GM23338 (cell line): ENCODE data around the gene ZNF594. TPM values are rescaled to one million over a fixed set of nuclear protein-coding genes. Genes with fewer than 3 reads are reported as not detected.

Experiments
- ATAC-seq: fragments of 200-7000 bp; cut with Tn5 transposase; 3 replicates; pipeline ENCODE4 v1.9.1; 2020
- DNase-seq: peaks from one replicate; pipeline ENCODE4 v3.0.0-alpha.2; 2015; ENCODE audit warnings: low spot score
- H2AFZ ChIP-seq: fragments of 200-600 bp; sonication (generic); 2 replicates; pipeline ENCODE4 v1.8.0; 2016; ENCODE audit warnings: antibody characterized with exemption, mild to moderate bottlenecking, moderate library complexity
- H3F3A ChIP-seq: fragments of 200-600 bp; sonication (generic); replicated peaks from 2 replicates; pipeline ENCODE4 v1.8.0; 2017; ENCODE audit warnings: antibody characterized with exemption, mixed run types, low read depth
- H3K27ac ChIP-seq: fragments of 200-600 bp; sonication (generic); 2 replicates; pipeline ENCODE4 v1.6.1; 2016; ENCODE audit warnings: low read depth
- H3K27me3 ChIP-seq: fragments of 200-600 bp; sonication (generic); 2 replicates; pipeline ENCODE4 v1.8.0; 2016; ENCODE audit warnings: mild to moderate bottlenecking, mixed run types, moderate library complexity; ENCODE audit not compliant: insufficient read depth
- H3K36me3 ChIP-seq: fragments of 200-600 bp; sonication (generic); 2 replicates; pipeline ENCODE4 v1.8.0; 2016; ENCODE audit warnings: mild to moderate bottlenecking; ENCODE audit not compliant: insufficient read depth
- H3K4me1 ChIP-seq: fragments of 200-600 bp; sonication (generic); 2 replicates; pipeline ENCODE4 v1.8.0; 2016; ENCODE audit warnings: mild to moderate bottlenecking, moderate library complexity; ENCODE audit not compliant: insufficient read depth
- H3K4me2 ChIP-seq: fragments of 200-600 bp; sonication (generic); 2 replicates; pipeline ENCODE4 v1.7.1; 2017; ENCODE audit warnings: mixed run types
- H3K4me3 ChIP-seq: fragments of 200-600 bp; sonication (generic); 2 replicates; pipeline ENCODE4 v1.6.1; 2016; ENCODE audit warnings: mixed run types
- H3K79me2 ChIP-seq: fragments of 200-600 bp; sonication (generic); replicated peaks from 2 replicates; pipeline ENCODE4 v1.8.0; 2017; ENCODE audit warnings: mild to moderate bottlenecking; ENCODE audit not compliant: insufficient read depth
- H3K9me2 ChIP-seq: fragments of 200-600 bp; sonication (generic); 2 replicates; pipeline ENCODE4 v1.8.0; 2017; ENCODE audit not compliant: insufficient read depth
- H4K20me1 ChIP-seq: fragments of 200-600 bp; sonication (generic); replicated peaks from 2 replicates; pipeline ENCODE4 v1.8.0; 2017; ENCODE audit warnings: mild to moderate bottlenecking; ENCODE audit not compliant: insufficient read depth
- H3K27ac Mint-ChIP-seq: 2 replicates; pipeline ENCODE4 v1.8.0; 2020; ENCODE audit warnings: inconsistent platforms, mild to moderate bottlenecking, moderate library complexity, mixed read lengths
- H3K27me3 Mint-ChIP-seq: 3 replicates; pipeline ENCODE4 v1.8.0; 2022; ENCODE audit warnings: low read depth, mild to moderate bottlenecking, moderate library complexity, mixed read lengths, inconsistent platforms; ENCODE audit not compliant: insufficient read depth, poor library complexity
- H3K36me3 Mint-ChIP-seq: 3 replicates; pipeline ENCODE4 v1.8.0; 2021; ENCODE audit warnings: low read depth, mild to moderate bottlenecking, inconsistent platforms, moderate library complexity, mixed read lengths
- H3K4me1 Mint-ChIP-seq: 3 replicates; pipeline ENCODE4 v1.8.0; 2020; ENCODE audit warnings: mild to moderate bottlenecking, inconsistent platforms, mixed read lengths
- H3K4me3 Mint-ChIP-seq: 3 replicates; pipeline ENCODE4 v1.8.0; 2021; ENCODE audit warnings: moderate library complexity, mild to moderate bottlenecking, inconsistent platforms, mixed read lengths
- H3K9me3 Mint-ChIP-seq: 3 replicates; pipeline ENCODE4 v1.8.0; 2020; ENCODE audit warnings: moderate library complexity, mild to moderate bottlenecking, inconsistent platforms, mixed read lengths
- CTCF ChIP-seq, 2 experiments: fragments of 200-600 bp in 1 of 2; sonication (generic) in 1 of 2; conservative IDR thresholded peaks; 2 replicates each; pipeline versions ENCODE4 v1.5.1 to v1.6.1; 2016 to 2017; ENCODE audit warnings: antibody characterized with exemption in 2 of 2, low read depth in 2 of 2, mild to moderate bottlenecking in 2 of 2, moderate library complexity in 1 of 2
- NANOG ChIP-seq: IDR thresholded peaks from 2 replicates; pipeline ENCODE4 v1.6.1; 2016; ENCODE audit warnings: antibody characterized with exemption, borderline replicate concordance
- ZNF462 ChIP-seq: fragments of 250-450 bp; sonication (Bioruptor Pico); IDR thresholded peaks from 2 replicates; pipeline ENCODE4 v1.5.0; 2020; ENCODE audit warnings: mild to moderate bottlenecking, moderate library complexity
- polyA plus RNA-seq: library from polyadenylated mRNA; unstranded; fragments of >200 nt; fragmentation: Nextera tagmentation; extraction: Ambion mirVana; gene quantifications from 2 replicates; pipeline ENCODE4 v1.2.1, GENCODE V29; 2016
- total RNA-seq: library from RNA; depleted of rRNA; stranded (reverse); fragments of >200 nt; shearing (Covaris generic); gene quantifications from 2 replicates; pipeline ENCODE4 v1.2.3, GENCODE V29; 2014

ZNF594 gene
- total and polyA plus RNA-seq, 2 experiments from 2014 or later: 7.0 to 15.6 TPM

GRCh38 chr17:5211458-5211857, 19.8 kb upstream of the ZNF594 start (continued):
- no peak for TF ChIP-seq CTCF (conservative IDR thresholded peaks at IDR 0.05; ENCODE audit: low read depth in 2 of 2)

GRCh38 chr17:5210614-5211252, 19.1 kb upstream of the ZNF594 start:
- no peak for DNase-seq
- Histone ChIP-seq H3K4me1 (no peaks in the 10 kb centered on the region), H3F3A (no peaks in the 10 kb centered on the region), H3K27me3 (no peaks in the 10 kb centered on the region), H4K20me1 (no peaks in the 10 kb centered on the region), H3K9me2 (no peaks in the 10 kb centered on the region), H3K36me3 (no peaks in the 10 kb centered on the region), H3K27ac (no peak overlapping the region), H3K79me2 (no peaks in the 10 kb centered on the region), H3K4me2 (no peak overlapping the region), H3K4me3 (no peak overlapping the region), H2AFZ (no peak overlapping the region)
- Mint-ChIP-seq H3K4me3 (no peak overlapping the region), H3K9me3 (no peaks in the 10 kb centered on the region), H3K27me3 (peaks cover 1% of the 10 kb centered on the region), H3K27ac (no peak overlapping the region), H3K36me3 (no peaks in the 10 kb centered on the region), H3K4me1 (no peaks in the 10 kb centered on the region; the same call in 2 of the 3 replicates)
- ATAC-seq: no peak
- no peak for TF ChIP-seq ZNF462 (CRISPR knock-in tag)
- no peak for TF ChIP-seq CTCF (conservative IDR thresholded peaks at IDR 0.05; ENCODE audit: low read depth in 2 of 2)
- TF ChIP-seq NANOG: no peak
